ENCODE data around the gene FOSL2.

Gene FOSL2

DNA sequence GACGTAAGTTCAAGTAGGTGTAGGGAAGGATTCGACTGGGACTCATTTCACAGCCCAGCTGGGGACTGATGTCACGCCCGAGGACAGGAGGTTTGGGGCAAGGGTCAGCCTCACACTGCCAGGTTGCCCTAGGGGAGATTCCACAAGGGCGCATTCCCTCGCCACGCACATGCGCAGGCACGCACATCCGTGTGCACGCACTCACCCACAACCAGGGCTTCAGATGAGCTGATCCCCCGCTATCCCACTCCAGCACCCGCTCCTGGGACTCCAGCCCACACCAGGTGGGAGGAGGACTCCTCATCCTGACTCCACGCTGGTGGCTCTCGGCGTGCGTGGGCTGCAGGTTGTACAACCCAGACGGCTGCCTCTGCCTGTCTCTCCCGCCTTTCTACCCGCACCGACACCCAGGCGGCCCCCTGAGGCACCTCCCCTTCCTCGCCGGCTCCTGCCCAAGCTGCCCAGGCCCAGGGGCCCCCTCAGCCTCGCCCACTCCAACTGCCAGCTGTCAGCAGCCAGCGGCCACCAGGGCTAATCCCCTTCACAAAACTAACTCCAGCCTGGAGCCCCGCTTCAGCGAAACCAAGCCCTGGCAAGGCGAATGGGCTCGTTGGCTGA lies 47.8 kb upstream of the FOSL2 start:
- no peak overlapping the region for H3K4me3 ChIP-seq (ENCODE audit: low read depth in 1 of 2, low read length in 2 of 2)
- no peaks in the 10 kb centered on the region for H3K4me1 ChIP-seq (ENCODE audit: insufficient read depth, low read length)
- no peak overlapping the region for H3K4me2 ChIP-seq (ENCODE audit: insufficient read depth, low read length)
- no peaks in the 10 kb centered on the region for H3K27me3 ChIP-seq (ENCODE audit: insufficient read depth, low read length, poor library complexity)
- H3K79me2 ChIP-seq (ENCODE audit: insufficient read depth, low read length): no peaks in the 10 kb centered on the region
- H3K27ac ChIP-seq (ENCODE audit: low read length): no peak overlapping the region
- TF ChIP-seq EZH2 (IDR thresholded peaks at IDR 0.05; ENCODE audit: borderline replicate concordance, low read depth, low read length, severe bottlenecking): no peak
- TF ChIP-seq, protein P1, sequence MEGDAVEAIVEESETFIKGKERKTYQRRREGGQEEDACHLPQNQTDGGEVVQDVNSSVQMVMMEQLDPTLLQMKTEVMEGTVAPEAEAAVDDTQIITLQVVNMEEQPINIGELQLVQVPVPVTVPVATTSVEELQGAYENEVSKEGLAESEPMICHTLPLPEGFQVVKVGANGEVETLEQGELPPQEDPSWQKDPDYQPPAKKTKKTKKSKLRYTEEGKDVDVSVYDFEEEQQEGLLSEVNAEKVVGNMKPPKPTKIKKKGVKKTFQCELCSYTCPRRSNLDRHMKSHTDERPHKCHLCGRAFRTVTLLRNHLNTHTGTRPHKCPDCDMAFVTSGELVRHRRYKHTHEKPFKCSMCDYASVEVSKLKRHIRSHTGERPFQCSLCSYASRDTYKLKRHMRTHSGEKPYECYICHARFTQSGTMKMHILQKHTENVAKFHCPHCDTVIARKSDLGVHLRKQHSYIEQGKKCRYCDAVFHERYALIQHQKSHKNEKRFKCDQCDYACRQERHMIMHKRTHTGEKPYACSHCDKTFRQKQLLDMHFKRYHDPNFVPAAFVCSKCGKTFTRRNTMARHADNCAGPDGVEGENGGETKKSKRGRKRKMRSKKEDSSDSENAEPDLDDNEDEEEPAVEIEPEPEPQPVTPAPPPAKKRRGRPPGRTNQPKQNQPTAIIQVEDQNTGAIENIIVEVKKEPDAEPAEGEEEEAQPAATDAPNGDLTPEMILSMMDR (IDR thresholded peaks at IDR 0.05; ENCODE audit: borderline replicate concordance, extremely low read depth, low read length, poor library complexity, severe bottlenecking): no peak
- no peaks in the 10 kb centered on the region for H4K20me1 ChIP-seq (ENCODE audit: insufficient read depth, low read length)
- no peak overlapping the region for H2AFZ ChIP-seq (ENCODE audit: low read depth, low read length)
- H3K36me3 ChIP-seq (ENCODE audit: insufficient read depth, low read length): no peaks in the 10 kb centered on the region
- no peaks in the 10 kb centered on the region for H3K9me3 ChIP-seq (ENCODE audit: insufficient read depth, low read length, severe bottlenecking)
- no peak for DNase-seq
- no peak overlapping the region for H3K9ac ChIP-seq (ENCODE audit: low read depth, low read length)
- ATAC-seq (ENCODE audit: insufficient read depth, low read depth): no peak

DNA sequence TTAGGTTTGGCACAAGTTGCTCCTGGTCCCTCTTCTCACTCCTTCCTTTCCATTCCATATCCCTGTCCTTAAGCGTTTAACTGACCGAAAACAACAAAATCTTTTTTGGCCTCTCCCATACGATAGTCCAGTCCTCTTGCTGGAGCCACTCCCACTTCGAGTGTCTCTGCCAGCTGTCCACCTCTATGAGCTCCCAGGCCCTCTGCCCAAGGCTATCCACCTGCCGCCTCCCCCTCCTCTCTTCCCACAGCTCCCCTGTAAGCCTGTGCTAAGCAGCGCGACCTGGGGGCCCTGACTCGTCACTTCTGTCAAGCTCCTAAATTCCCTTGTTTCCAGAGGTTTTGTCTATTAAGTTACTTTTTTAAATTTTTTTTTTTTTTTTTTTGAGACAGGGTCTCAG lies 47.0 kb upstream of the FOSL2 start:
- Histone ChIP-seq H3K27ac (ENCODE audit: low read length) (no peak overlapping the region), H3K4me3 (ENCODE audit: low read depth in 1 of 2, low read length in 2 of 2) (no peak overlapping the region), H4K20me1 (ENCODE audit: insufficient read depth, low read length) (no peaks in the 10 kb centered on the region)

DNA sequence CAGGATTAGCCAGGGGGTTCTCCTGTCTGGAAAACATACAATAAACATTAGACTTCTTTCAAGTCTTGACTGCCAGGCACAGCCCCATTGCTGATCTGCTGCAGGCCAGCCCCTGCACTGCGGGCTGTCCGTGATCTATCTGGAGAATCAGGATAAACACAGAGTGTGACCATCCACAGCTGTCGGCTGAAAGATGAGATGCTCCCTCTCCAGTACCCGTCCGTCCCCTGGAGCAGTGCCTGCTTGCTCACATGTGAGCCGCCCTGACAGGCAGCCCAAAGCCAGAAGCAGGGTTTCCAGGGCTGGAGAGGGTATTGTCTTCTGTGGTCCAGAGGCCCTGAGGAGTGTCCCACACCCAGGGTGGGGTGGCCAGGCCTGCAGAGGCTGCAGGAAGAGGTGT lies 46.1 kb upstream of the FOSL2 start:
- ATAC-seq (ENCODE audit: insufficient read depth, low read depth): no peak
- H3K9ac ChIP-seq (ENCODE audit: low read depth, low read length): no peak overlapping the region

More for the DNA sequence above, 47.0 kb upstream of the FOSL2 start:
- no peak for TF ChIP-seq EZH2 (IDR thresholded peaks at IDR 0.05; ENCODE audit: borderline replicate concordance, low read depth, low read length, severe bottlenecking)
- TF ChIP-seq, protein P1 (IDR thresholded peaks at IDR 0.05; ENCODE audit: borderline replicate concordance, extremely low read depth, low read length, poor library complexity, severe bottlenecking): no peak
- DNase-seq: no peak
- Histone ChIP-seq H3K9me3 (ENCODE audit: insufficient read depth, low read length, severe bottlenecking) (no peaks in the 10 kb centered on the region), H3K79me2 (ENCODE audit: insufficient read depth, low read length) (no peaks in the 10 kb centered on the region), H2AFZ (ENCODE audit: low read depth, low read length) (no peak overlapping the region), H3K9ac (ENCODE audit: low read depth, low read length) (no peak overlapping the region), H3K36me3 (ENCODE audit: insufficient read depth, low read length) (no peaks in the 10 kb centered on the region), H3K27me3 (ENCODE audit: insufficient read depth, low read length, poor library complexity) (no peaks in the 10 kb centered on the region), H3K4me2 (ENCODE audit: insufficient read depth, low read length) (no peak overlapping the region), H3K4me1 (ENCODE audit: insufficient read depth, low read length) (no peaks in the 10 kb centered on the region)
- no peak for ATAC-seq (ENCODE audit: insufficient read depth, low read depth)

More for the DNA sequence above, 46.1 kb upstream of the FOSL2 start:
- Histone ChIP-seq H3K4me3 (ENCODE audit: low read depth in 1 of 2, low read length in 2 of 2) (no peak overlapping the region), H3K27ac (ENCODE audit: low read length) (no peak overlapping the region), H2AFZ (ENCODE audit: low read depth, low read length) (no peak overlapping the region), H3K9me3 (ENCODE audit: insufficient read depth, low read length, severe bottlenecking) (no peaks in the 10 kb centered on the region), H3K36me3 (ENCODE audit: insufficient read depth, low read length) (no peaks in the 10 kb centered on the region), H3K27me3 (ENCODE audit: insufficient read depth, low read length, poor library complexity) (no peaks in the 10 kb centered on the region), H4K20me1 (ENCODE audit: insufficient read depth, low read length) (no peaks in the 10 kb centered on the region), H3K4me2 (ENCODE audit: insufficient read depth, low read length) (no peak overlapping the region), H3K79me2 (ENCODE audit: insufficient read depth, low read length) (no peaks in the 10 kb centered on the region), H3K4me1 (ENCODE audit: insufficient read depth, low read length) (no peaks in the 10 kb centered on the region)
- DNase-seq: no peak
- TF ChIP-seq, protein P1 (IDR thresholded peaks at IDR 0.05; ENCODE audit: borderline replicate concordance, extremely low read depth, low read length, poor library complexity, severe bottlenecking): no peak
- TF ChIP-seq EZH2 (IDR thresholded peaks at IDR 0.05; ENCODE audit: borderline replicate concordance, low read depth, low read length, severe bottlenecking): no peak
